MM.1S (cell line): ENCODE results near the gene ROCK2.

Experiments used
- DNase-seq: peaks from one replicate; pipeline ENCODE4 v3.0.0-alpha.2; 2015
- H2AFZ ChIP-seq: fragments of 300-600 bp; sonication (generic); 2 replicates; pipeline ENCODE4 v1.6.0; 2016; ENCODE audit warnings: antibody characterized with exemption, low read length
- H3F3A ChIP-seq: fragments of 300-600 bp; sonication (generic); 2 replicates; pipeline ENCODE4 v1.6.1; 2016; ENCODE audit warnings: mild to moderate bottlenecking, antibody characterized with exemption, low read length, moderate library complexity, mixed read lengths; ENCODE audit not compliant: insufficient read depth
- H3K27ac ChIP-seq: fragments of 300-600 bp; sonication (generic); 2 replicates; pipeline ENCODE4 v1.5.1; 2016; ENCODE audit warnings: mild to moderate bottlenecking, low read length
- H3K27me3 ChIP-seq: fragments of 300-600 bp; sonication (generic); replicated peaks from 2 replicates; pipeline ENCODE4 v1.6.0; 2016; ENCODE audit warnings: low read length; ENCODE audit not compliant: insufficient read depth
- H3K36me3 ChIP-seq: fragments of 300-600 bp; sonication (generic); replicated peaks from 2 replicates; pipeline ENCODE4 v1.6.1; 2016; ENCODE audit warnings: mild to moderate bottlenecking, low read length, mixed read lengths; ENCODE audit not compliant: insufficient read depth
- H3K4me1 ChIP-seq: fragments of 300-600 bp; sonication (generic); 2 replicates; pipeline ENCODE4 v1.6.1; 2016; ENCODE audit warnings: low read length, mixed read lengths
- H3K4me2 ChIP-seq: fragments of 300-600 bp; sonication (generic); 2 replicates; pipeline ENCODE4 v1.6.0; 2016; ENCODE audit warnings: low read depth, low read length
- H3K4me3 ChIP-seq: fragments of 300-600 bp; sonication (generic); 2 replicates; pipeline ENCODE4 v1.5.1; 2016; ENCODE audit warnings: low read length, mixed read lengths
- H3K79me2 ChIP-seq: fragments of 300-600 bp; sonication (generic); 2 replicates; pipeline ENCODE4 v1.6.1; 2016; ENCODE audit warnings: mixed run types, low read length, mixed read lengths
- H3K9ac ChIP-seq: fragments of 300-600 bp; sonication (generic); 2 replicates; pipeline ENCODE4 v1.6.1; 2016; ENCODE audit warnings: low read length, mixed read lengths
- H3K9me2 ChIP-seq: fragments of 300-600 bp; sonication (generic); replicated peaks from 2 replicates; pipeline ENCODE4 v1.6.1; 2016; ENCODE audit warnings: mild to moderate bottlenecking, low read length, mixed read lengths; ENCODE audit not compliant: insufficient read depth
- H3K9me3 ChIP-seq: fragments of 300-600 bp; sonication (generic); replicated peaks from 2 replicates; pipeline ENCODE4 v1.6.1; 2016; ENCODE audit warnings: mild to moderate bottlenecking, low read length, mixed read lengths; ENCODE audit not compliant: insufficient read depth
- H4K20me1 ChIP-seq: fragments of 300-600 bp; sonication (generic); 2 replicates; pipeline ENCODE4 v1.6.1; 2016; ENCODE audit warnings: mild to moderate bottlenecking, low read length, moderate library complexity, mixed read lengths; ENCODE audit not compliant: insufficient read depth
- EZH2 ChIP-seq: fragments of 300-600 bp; sonication (generic); optimal IDR thresholded peaks from 2 replicates; pipeline ENCODE3; 2017; ENCODE audit warnings: low read depth, mild to moderate bottlenecking, antibody characterized with exemption, low read length, mixed read lengths
- EZH2phosphoT487 ChIP-seq: fragments of 300-600 bp; sonication (generic); IDR thresholded peaks from 2 replicates; pipeline ENCODE4 v1.6.1; 2018; ENCODE audit warnings: antibody characterized with exemption, low read length
- TF ChIP-seq, protein P1 (sequence below): fragments of 300-600 bp; sonication (generic); IDR thresholded peaks from 2 replicates; pipeline ENCODE4 v1.5.1; 2016; ENCODE audit warnings: antibody characterized with exemption, low read length, mixed read lengths

Gene ROCK2

DNA sequence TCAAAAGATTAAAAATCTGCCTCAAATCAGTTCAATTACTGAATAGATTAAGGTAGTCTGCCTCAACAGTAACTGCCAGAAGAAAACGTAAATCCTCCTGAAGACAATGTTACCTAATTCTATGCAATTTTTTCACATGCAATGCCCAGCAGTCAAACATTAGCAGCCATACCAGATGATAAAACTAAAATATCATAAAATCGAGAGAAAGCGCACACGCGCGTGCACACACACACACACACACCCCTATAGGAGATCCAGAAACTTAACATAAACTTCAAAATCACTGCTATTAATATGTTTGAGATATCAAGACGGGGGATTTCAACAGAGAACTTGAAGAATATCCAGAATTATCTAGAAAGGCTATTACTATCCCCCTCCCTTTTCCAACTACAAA, 32.9 kb downstream of the ROCK2 start:
- Histone ChIP-seq H4K20me1 (0 out of 2 replicates have a peak, but pooled peaks cover 4% of the 10 kb centered on the region), H3K4me3 (no peak overlapping the region), H3K9me3 (no peaks in the 10 kb centered on the region), H3K79me2 (peaks cover 64% of the 10 kb centered on the region), H3K4me2 (no peak overlapping the region), H2AFZ (no peak overlapping the region), H3K27me3 (no peaks in the 10 kb centered on the region), H3F3A (no peaks in the 10 kb centered on the region), H3K4me1 (no peaks in the 10 kb centered on the region), H3K9me2 (no peaks in the 10 kb centered on the region), H3K36me3 (no peaks in the 10 kb centered on the region), H3K9ac (no peak overlapping the region), H3K27ac (no peak overlapping the region)
- TF ChIP-seq, protein P1, sequence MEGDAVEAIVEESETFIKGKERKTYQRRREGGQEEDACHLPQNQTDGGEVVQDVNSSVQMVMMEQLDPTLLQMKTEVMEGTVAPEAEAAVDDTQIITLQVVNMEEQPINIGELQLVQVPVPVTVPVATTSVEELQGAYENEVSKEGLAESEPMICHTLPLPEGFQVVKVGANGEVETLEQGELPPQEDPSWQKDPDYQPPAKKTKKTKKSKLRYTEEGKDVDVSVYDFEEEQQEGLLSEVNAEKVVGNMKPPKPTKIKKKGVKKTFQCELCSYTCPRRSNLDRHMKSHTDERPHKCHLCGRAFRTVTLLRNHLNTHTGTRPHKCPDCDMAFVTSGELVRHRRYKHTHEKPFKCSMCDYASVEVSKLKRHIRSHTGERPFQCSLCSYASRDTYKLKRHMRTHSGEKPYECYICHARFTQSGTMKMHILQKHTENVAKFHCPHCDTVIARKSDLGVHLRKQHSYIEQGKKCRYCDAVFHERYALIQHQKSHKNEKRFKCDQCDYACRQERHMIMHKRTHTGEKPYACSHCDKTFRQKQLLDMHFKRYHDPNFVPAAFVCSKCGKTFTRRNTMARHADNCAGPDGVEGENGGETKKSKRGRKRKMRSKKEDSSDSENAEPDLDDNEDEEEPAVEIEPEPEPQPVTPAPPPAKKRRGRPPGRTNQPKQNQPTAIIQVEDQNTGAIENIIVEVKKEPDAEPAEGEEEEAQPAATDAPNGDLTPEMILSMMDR = no peak
- TF ChIP-seq EZH2 (no peak), EZH2phosphoT487 (no peak)
- DNase-seq = no peak

DNA sequence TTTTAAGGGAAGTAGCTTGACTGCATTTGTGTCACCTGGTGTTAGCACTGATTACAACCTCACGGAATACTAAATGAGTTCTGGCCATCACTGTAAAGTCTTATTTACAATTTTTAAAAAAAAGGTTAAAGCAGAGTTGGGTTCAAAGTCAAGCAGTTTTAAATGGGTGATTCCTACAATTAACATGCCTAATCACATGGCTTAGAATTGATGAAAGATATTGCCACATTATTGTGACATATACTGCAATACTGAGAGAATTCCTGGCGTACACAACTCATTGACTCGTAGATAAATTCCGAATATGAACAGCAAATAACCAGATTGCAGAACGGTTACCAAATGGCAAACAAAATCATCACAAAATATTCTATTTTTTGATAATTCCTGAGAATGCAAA, 34.2 kb downstream of the ROCK2 start:
- Histone ChIP-seq H3K27me3 (no peaks in the 10 kb centered on the region), H3K9me2 (no peaks in the 10 kb centered on the region), H3K36me3 (no peaks in the 10 kb centered on the region), H3F3A (no peaks in the 10 kb centered on the region), H3K4me1 (no peaks in the 10 kb centered on the region), H3K9ac (no peak overlapping the region), H4K20me1 (0 out of 2 replicates have a peak, but pooled peaks cover 4% of the 10 kb centered on the region), H3K4me3 (no peak overlapping the region), H2AFZ (no peak overlapping the region), H3K27ac (no peak overlapping the region), H3K79me2 (peaks cover 67% of the 10 kb centered on the region), H3K4me2 (no peak overlapping the region), H3K9me3 (no peaks in the 10 kb centered on the region)
- DNase-seq = no peak
- TF ChIP-seq EZH2phosphoT487 = no peak
- TF ChIP-seq, protein P1 = no peak
- no peak for TF ChIP-seq EZH2

DNA sequence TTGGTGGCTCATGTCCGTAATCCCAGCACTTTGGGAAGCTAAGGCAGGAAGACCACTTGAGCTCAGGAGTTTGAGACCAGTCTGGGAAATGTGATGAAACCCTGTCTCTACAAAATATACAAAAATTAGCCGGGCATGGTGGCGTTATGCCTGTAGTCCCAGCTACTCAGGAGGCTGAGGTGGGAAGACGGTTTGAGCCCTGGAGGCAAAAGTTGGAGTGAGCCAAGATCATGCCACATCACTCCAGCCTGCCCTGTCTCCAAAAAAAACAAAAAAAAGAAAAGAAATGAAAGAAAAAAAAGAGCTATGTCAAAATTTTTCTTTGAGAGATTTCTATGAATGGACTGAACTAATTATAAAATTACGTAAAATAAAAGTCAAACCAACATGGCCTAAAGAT, 34.7 kb downstream of the ROCK2 start:
- no peak overlapping the region for H3K27ac ChIP-seq
- H3K4me1 ChIP-seq = no peaks in the 10 kb centered on the region
- no peak for DNase-seq
- no peaks in the 10 kb centered on the region for H3F3A ChIP-seq
- no peak overlapping the region for H3K9ac ChIP-seq
- no peaks in the 10 kb centered on the region for H3K9me2 ChIP-seq
- no peaks in the 10 kb centered on the region for H3K36me3 ChIP-seq
- no peaks in the 10 kb centered on the region for H3K27me3 ChIP-seq
- H3K9me3 ChIP-seq = no peaks in the 10 kb centered on the region
- H3K79me2 ChIP-seq = peaks cover 64% of the 10 kb centered on the region
- H4K20me1 ChIP-seq = 0 out of 2 replicates have a peak, but pooled peaks cover 4% of the 10 kb centered on the region
- H3K4me2 ChIP-seq = no peak overlapping the region
- TF ChIP-seq, protein P1 = no peak
- TF ChIP-seq EZH2phosphoT487 (no peak), EZH2 (no peak)
- no peak overlapping the region for H2AFZ ChIP-seq
- H3K4me3 ChIP-seq = no peak overlapping the region
